Activated T-helper 17 cell treated with anti-CD3 and anti-CD28 coated beads, Interleukin-2, amount 50 U/mL, for 72 hours (primary cell): ENCODE data around the gene CCBE1. TPM values are rescaled to one million over a fixed set of nuclear protein-coding genes. Genes with fewer than 3 reads are reported as not detected.
"Not testable (repeated sequence)": the region's sequence is repeated elsewhere in the genome, so short reads cannot be mapped to it uniquely, and the experiment has no call there.

Experiments used
- ATAC-seq: fragments of 150-1000 bp; cut with Tn5 transposase; replicated peaks from 2 replicates; pipeline ENCODE4 v1.10.0; 2021; ENCODE audit warnings: mild to moderate bottlenecking, moderate library complexity
- H3K27ac Mint-ChIP-seq: one replicate; pipeline ENCODE4 v1.8.0; 2022; ENCODE audit warnings: mixed read lengths
- H3K27me3 Mint-ChIP-seq: one replicate; pipeline ENCODE4 v1.8.0; 2022; ENCODE audit warnings: mixed read lengths
- H3K36me3 Mint-ChIP-seq: one replicate; pipeline ENCODE4 v1.8.0; 2022; ENCODE audit warnings: low read depth, mild to moderate bottlenecking, mixed read lengths
- H3K4me1 Mint-ChIP-seq: one replicate; pipeline ENCODE4 v1.8.0; 2022; ENCODE audit warnings: mixed read lengths
- H3K4me3 Mint-ChIP-seq: one replicate; pipeline ENCODE4 v1.8.0; 2022; ENCODE audit warnings: mild to moderate bottlenecking, mixed read lengths
- H3K9me3 Mint-ChIP-seq: one replicate; pipeline ENCODE4 v1.8.0; 2022; ENCODE audit warnings: mixed read lengths
- total RNA-seq, 2 donors: library from RNA; stranded (reverse); gene quantifications; one replicate each; pipeline ENCODE4 v1.2.3, GENCODE V29; 2022

CCBE1 gene
- total RNA-seq, 2 donors from 2014 or later, result 0.04 to 0.08 TPM

- no peaks in the 10 kb centered on the region for H3K36me3 Mint-ChIP-seq
- peaks cover 10% of the 10 kb centered on the region for H3K27me3 Mint-ChIP-seq
- no peak overlapping the region for H3K27ac Mint-ChIP-seq
- H3K4me3 Mint-ChIP-seq, result no peak overlapping the region
- H3K9me3 Mint-ChIP-seq, result no peaks in the 10 kb centered on the region
- no peak for ATAC-seq
- H3K4me1 Mint-ChIP-seq, result no peaks in the 10 kb centered on the region
Observed at GRCh38 chr18:59721931-59722330, 24.7 kb upstream of the CCBE1 start.

DNA sequence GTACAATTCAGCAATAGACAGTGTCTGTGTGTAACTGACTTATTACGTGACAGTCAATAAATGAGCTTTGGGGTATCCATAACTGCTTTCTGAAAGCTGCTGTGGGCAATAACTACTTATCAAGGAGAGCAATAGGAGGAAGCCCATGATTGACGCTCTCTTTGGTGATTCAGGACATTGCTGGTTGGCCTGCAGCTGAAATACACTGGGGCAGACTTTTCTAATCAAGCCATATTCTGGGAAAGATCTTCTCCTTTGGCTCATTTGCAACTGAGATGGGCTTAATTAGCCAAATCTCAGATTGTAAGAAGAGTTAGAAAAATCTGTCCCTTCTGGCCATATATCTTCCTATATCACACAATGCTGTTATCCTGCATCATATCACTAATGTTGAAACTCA, 24.0 kb upstream of the CCBE1 start:
- H3K9me3 Mint-ChIP-seq, result no peaks in the 10 kb centered on the region
- peaks cover 10% of the 10 kb centered on the region for H3K27me3 Mint-ChIP-seq
- no peaks in the 10 kb centered on the region for H3K36me3 Mint-ChIP-seq
- H3K4me1 Mint-ChIP-seq, result no peaks in the 10 kb centered on the region
- no peak overlapping the region for H3K27ac Mint-ChIP-seq
- H3K4me3 Mint-ChIP-seq, result no peak overlapping the region
- no peak for ATAC-seq

DNA sequence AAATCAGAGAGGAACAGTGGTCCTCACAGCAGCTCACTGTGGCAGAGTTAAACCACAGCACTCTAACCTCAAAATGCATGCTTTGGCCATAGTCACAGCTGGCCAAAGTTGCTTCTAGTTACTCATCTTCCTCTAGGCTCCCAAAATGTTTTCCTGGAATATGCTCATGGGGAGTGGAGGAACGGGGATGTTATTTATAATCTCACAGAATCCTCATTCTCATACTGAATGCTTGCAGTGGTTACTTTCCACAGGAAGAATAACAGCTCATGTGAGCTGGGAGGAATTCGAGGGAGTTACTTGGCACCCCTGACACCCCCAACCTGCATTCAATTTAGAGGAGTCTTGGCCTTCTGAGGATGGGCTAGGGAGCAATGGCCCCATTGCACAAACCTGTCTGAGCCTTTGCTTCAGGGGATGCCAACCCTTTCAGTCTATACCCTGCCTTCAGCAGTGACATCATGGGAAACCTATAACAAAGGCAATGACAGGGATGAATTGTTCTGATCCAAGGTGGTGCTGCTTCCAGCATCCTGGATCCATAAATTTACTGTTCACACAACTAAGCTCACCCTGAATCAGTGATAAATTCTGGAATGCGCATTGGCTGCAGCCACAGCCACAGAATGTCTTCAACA, 22.4 kb upstream of the CCBE1 start:
- Mint-ChIP-seq H3K36me3 (no peaks in the 10 kb centered on the region), H3K4me1 (no peaks in the 10 kb centered on the region), H3K27me3 (peaks cover 7% of the 10 kb centered on the region), H3K27ac (no peak overlapping the region), H3K4me3 (no peak overlapping the region), H3K9me3 (no peaks in the 10 kb centered on the region)
- no peak for ATAC-seq

GRCh38 chr18:59718464-59719157, 21.4 kb upstream of the CCBE1 start:
- H3K9me3 Mint-ChIP-seq, result no peaks in the 10 kb centered on the region
- H3K27me3 Mint-ChIP-seq, result peaks cover 3% of the 10 kb centered on the region
- no peaks in the 10 kb centered on the region for H3K36me3 Mint-ChIP-seq
- H3K27ac Mint-ChIP-seq, result no peak overlapping the region
- no peak for ATAC-seq
- H3K4me3 Mint-ChIP-seq, result no peak overlapping the region
- H3K4me1 Mint-ChIP-seq, result no peaks in the 10 kb centered on the region

GRCh38 chr18:59718108-59718463, 20.9 kb upstream of the CCBE1 start:
- no peaks in the 10 kb centered on the region for H3K9me3 Mint-ChIP-seq
- H3K27me3 Mint-ChIP-seq, result peaks cover 3% of the 10 kb centered on the region
- no peak overlapping the region for H3K27ac Mint-ChIP-seq
- H3K4me1 Mint-ChIP-seq, result no peaks in the 10 kb centered on the region
- H3K4me3 Mint-ChIP-seq, result no peak overlapping the region
- no peak for ATAC-seq
- no peaks in the 10 kb centered on the region for H3K36me3 Mint-ChIP-seq

- H3K27ac Mint-ChIP-seq, result no peak overlapping the region
- H3K36me3 Mint-ChIP-seq, result no peaks in the 10 kb centered on the region
- H3K4me1 Mint-ChIP-seq, result no peaks in the 10 kb centered on the region
- peaks cover 3% of the 10 kb centered on the region for H3K27me3 Mint-ChIP-seq
- no peaks in the 10 kb centered on the region for H3K9me3 Mint-ChIP-seq
- no peak for ATAC-seq
- H3K4me3 Mint-ChIP-seq, result no peak overlapping the region
Observed at GRCh38 chr18:59717291-59717690, 20.1 kb upstream of the CCBE1 start.

DNA sequence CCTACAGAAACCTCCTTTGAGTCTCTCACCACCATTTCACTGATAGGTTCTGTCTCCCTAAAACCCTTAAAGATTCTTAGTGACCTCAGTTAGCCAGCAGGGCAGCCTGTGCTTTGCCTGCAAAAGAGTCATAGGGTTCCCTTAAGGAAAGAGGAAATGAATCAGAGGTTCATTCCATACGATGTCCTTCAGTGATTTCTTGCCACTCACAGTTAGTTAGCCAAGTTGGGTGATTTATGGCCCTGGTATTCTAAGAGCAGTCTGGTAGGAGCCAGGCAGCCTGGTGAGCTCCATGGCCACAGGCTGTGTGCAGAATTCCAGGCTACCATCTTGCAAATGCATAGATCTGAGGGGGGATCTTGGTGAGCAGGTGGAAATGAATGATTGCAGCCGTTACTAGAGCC, 18.7 kb upstream of the CCBE1 start:
- H3K27me3 Mint-ChIP-seq, result peaks cover 3% of the 10 kb centered on the region
- H3K4me3 Mint-ChIP-seq, result no peak overlapping the region
- no peaks in the 10 kb centered on the region for H3K9me3 Mint-ChIP-seq
- no peak overlapping the region for H3K27ac Mint-ChIP-seq
- H3K4me1 Mint-ChIP-seq, result no peaks in the 10 kb centered on the region
- H3K36me3 Mint-ChIP-seq, result no peaks in the 10 kb centered on the region
- no peak for ATAC-seq

DNA sequence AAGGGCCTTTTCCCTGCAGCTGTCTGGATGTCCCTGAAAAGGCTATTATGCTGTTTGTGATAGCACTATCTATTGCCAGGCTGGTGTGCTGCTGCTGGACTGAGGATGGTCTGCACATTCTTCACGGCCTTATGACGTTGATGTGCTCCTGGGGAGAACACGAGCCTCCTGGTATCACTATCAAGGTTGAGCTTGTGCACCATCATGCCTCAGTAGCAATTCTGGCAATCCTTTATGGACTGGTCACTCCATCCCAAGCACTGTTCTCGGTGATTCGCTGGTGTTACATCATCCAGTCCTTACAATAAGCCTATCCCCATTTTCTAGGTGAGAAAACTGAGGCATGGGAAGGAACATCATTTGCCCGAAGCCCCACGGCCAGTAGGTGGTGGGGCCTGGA, 18.2 kb upstream of the CCBE1 start:
- no peaks in the 10 kb centered on the region for H3K4me1 Mint-ChIP-seq
- no peak overlapping the region for H3K27ac Mint-ChIP-seq

DNA sequence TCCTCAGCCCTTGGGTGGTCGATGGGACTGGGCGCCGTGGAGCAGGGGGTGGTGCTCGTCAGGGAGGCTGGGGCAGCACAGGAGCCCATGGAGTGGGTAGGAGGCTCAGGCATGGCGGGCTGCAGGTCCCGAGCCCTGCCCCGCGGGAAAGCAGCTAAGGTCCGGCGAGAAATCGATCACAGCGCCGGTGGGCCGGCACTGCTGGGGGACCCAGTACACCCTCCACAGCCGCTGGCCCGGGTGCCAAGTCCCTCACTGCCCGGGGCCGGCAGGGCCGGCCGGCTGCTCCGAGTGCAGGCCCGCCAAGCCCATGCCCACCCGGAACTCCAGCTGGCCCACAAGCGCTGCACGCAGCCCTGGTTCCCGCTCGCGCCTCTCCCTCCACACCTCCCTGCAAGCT, 16.9 kb upstream of the CCBE1 start:
- not testable (repeated sequence) for ATAC-seq, H3K4me3 Mint-ChIP-seq, H3K9me3 Mint-ChIP-seq, H3K36me3 Mint-ChIP-seq, H3K27ac Mint-ChIP-seq, H3K4me1 Mint-ChIP-seq, H3K27me3 Mint-ChIP-seq

More for the DNA sequence above, 18.2 kb upstream of the CCBE1 start:
- Mint-ChIP-seq H3K27me3 (peaks cover 4% of the 10 kb centered on the region), H3K9me3 (no peaks in the 10 kb centered on the region), H3K4me3 (no peak overlapping the region), H3K36me3 (no peaks in the 10 kb centered on the region)
- ATAC-seq, result no peak

GRCh38 chr18:59712311-59712710, 15.1 kb upstream of the CCBE1 start:
- Mint-ChIP-seq H3K9me3 (no peaks in the 10 kb centered on the region), H3K4me3 (no peak overlapping the region), H3K36me3 (no peaks in the 10 kb centered on the region), H3K4me1 (no peaks in the 10 kb centered on the region), H3K27me3 (peaks cover 7% of the 10 kb centered on the region), H3K27ac (no peak overlapping the region)
- ATAC-seq, result no peak

DNA sequence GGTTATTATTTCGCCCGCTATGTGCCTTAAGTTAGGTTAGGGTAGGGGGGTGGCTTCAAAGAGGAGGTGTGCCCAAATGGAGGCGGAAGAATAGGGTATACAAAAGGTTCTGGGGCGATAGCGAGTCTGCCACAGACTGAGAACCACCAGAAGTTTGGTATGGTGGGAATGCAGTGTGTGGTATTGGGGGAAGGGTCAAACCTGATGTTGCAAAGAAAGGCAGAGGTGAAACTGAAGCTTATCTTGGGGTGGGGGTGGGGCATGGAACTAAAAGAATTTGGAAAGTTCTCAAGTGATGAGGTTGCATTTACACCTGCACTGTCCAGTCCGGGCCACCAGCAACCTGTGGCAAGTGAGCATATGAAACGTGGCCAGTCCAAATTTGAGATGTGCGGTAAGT, 11.8 kb upstream of the CCBE1 start:
- Mint-ChIP-seq H3K9me3 (no peaks in the 10 kb centered on the region), H3K36me3 (no peaks in the 10 kb centered on the region), H3K4me3 (no peak overlapping the region), H3K27me3 (peaks cover 7% of the 10 kb centered on the region), H3K4me1 (no peaks in the 10 kb centered on the region), H3K27ac (no peak overlapping the region)
- ATAC-seq, result no peak

DNA sequence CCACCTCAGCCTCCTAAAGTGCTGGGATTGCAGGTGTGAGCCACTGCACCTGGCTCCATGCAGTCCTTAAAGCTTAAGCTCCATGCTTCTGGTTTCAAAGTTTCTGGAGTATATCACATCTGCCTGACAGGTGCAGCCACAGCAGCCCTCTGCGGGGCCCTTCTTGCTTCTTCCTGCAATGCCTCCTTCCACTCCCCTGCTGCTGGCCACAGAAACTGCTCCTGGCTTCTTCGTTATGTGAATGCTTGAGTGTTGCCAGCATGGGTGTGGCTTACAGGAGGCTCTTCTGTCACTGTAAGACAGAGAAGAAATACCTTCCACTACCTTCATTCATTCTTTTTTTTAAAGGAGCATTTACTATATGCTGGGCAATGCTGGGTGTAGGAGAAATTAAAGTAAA, 10.1 kb upstream of the CCBE1 start:
- H3K4me3 Mint-ChIP-seq, result no peak overlapping the region
- H3K36me3 Mint-ChIP-seq, result no peaks in the 10 kb centered on the region
- H3K9me3 Mint-ChIP-seq, result no peaks in the 10 kb centered on the region
- ATAC-seq, result no peak
- no peak overlapping the region for H3K27ac Mint-ChIP-seq
- peaks cover 7% of the 10 kb centered on the region for H3K27me3 Mint-ChIP-seq
- no peaks in the 10 kb centered on the region for H3K4me1 Mint-ChIP-seq

- Mint-ChIP-seq H3K9me3 (no peaks in the 10 kb centered on the region), H3K4me1 (no peaks in the 10 kb centered on the region), H3K27me3 (peaks cover 7% of the 10 kb centered on the region), H3K36me3 (no peaks in the 10 kb centered on the region), H3K27ac (no peak overlapping the region), H3K4me3 (no peak overlapping the region)
- ATAC-seq, result no peak
Observed at GRCh38 chr18:59706499-59706898, 9.3 kb upstream of the CCBE1 start.

DNA sequence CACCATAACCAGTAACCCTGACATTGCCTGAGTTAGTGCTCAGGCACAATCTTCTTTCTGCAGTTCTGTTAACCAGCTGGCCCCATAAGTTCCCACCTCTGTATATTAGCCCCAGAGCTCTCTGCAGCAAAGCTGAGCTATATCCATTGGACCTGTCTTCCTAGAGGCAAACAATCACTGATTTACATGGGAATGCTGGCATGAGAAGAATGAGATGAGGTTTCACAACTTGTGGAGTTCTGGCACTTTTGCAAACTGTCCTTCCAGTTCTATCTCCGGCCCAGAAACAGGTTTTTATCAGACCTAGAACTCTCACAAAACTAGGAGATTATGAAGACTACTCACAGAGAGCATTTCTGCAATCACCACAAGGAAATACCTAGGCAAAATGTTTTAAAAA, 7.9 kb upstream of the CCBE1 start:
- H3K4me3 Mint-ChIP-seq, result no peak overlapping the region
- H3K27ac Mint-ChIP-seq, result no peak overlapping the region

DNA sequence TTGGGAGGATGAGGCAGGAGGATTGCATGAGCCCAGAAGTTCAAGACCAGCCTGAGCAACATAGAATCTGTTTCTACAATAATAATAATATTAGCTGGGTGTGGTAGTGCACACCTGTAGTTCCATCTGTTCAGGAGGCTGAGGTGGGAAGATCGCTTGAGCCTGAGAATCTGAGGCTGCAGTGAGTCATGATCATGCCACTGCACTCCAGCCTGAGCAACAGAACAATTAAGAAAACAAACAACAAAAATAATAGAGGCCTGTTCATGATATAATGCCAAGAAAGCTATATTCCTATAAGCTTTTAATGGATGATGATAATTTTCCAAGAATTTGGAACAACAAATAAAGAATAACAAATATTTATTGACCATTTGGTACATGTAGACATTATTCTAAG, 6.9 kb upstream of the CCBE1 start:
- Mint-ChIP-seq H3K27me3 (peaks cover 23% of the 10 kb centered on the region), H3K4me1 (no peaks in the 10 kb centered on the region), H3K36me3 (no peaks in the 10 kb centered on the region), H3K9me3 (no peaks in the 10 kb centered on the region), H3K27ac (no peak overlapping the region), H3K4me3 (no peak overlapping the region)
- no peak for ATAC-seq

More for the DNA sequence above, 7.9 kb upstream of the CCBE1 start:
- Mint-ChIP-seq H3K4me1 (no peaks in the 10 kb centered on the region), H3K27me3 (peaks cover 17% of the 10 kb centered on the region), H3K36me3 (no peaks in the 10 kb centered on the region), H3K9me3 (no peaks in the 10 kb centered on the region)
- no peak for ATAC-seq
